HG02588 (cell line): ENCODE data around the gene MYBPH.

ENCODE experiments used
- ATAC-seq: cut with Tn5 transposase; IDR thresholded peaks from one replicate; pipeline ENCODE4 v1.9.1; 2021; ENCODE audit warnings: mild to moderate bottlenecking, moderate library complexity; ENCODE audit not compliant: unreplicated experiment

Gene MYBPH

GRCh38 chr1:203131548-203132200, 44.0 kb downstream of the MYBPH start:
- ATAC-seq: no peak

- ATAC-seq: no peak
Measured at GRCh38 chr1:203130358-203130985, 45.2 kb downstream of the MYBPH start.

- no peak for ATAC-seq
Measured at GRCh38 chr1:203129501-203130231, 46.0 kb downstream of the MYBPH start.

- ATAC-seq: no peak
Measured at GRCh38 chr1:203128716-203129500, 46.7 kb downstream of the MYBPH start.

GRCh38 chr1:203128431-203128715, 47.3 kb downstream of the MYBPH start:
- no peak for ATAC-seq

- ATAC-seq: no peak
Measured at GRCh38 chr1:203127666-203128430, 47.8 kb downstream of the MYBPH start, which contains the start of gene ADORA1. Gene ADORA1, plus strand, starts transcription at chr1:203127726. Its CDS starts 1,116 bp downstream, at chr1:203128842.

GRCh38 chr1:203126866-203127665, 48.6 kb downstream of the MYBPH start:
- ATAC-seq: no peak

GRCh38 chr1:203126151-203126865, 49.3 kb downstream of the MYBPH start:
- no peak for ATAC-seq

- ATAC-seq: no peak
Measured at GRCh38 chr1:203124546-203125317, 50.9 kb downstream of the MYBPH start.

GRCh38 chr1:203124011-203124410, 51.6 kb downstream of the MYBPH start:
- no peak for ATAC-seq

- no peak for ATAC-seq
Measured at GRCh38 chr1:203122159-203122558, 53.5 kb downstream of the MYBPH start.

- no peak for ATAC-seq
Measured at GRCh38 chr1:203121186-203122015, 54.2 kb downstream of the MYBPH start.

GRCh38 chr1:203120325-203121153, 55.1 kb downstream of the MYBPH start:
- no peak for ATAC-seq
